ENCODE results near the gene LRP4.
"Not testable (repeated sequence)": the region's sequence is repeated elsewhere in the genome, so short reads cannot be mapped to it uniquely, and the experiment has no call there.

LRP4 gene, protein sequence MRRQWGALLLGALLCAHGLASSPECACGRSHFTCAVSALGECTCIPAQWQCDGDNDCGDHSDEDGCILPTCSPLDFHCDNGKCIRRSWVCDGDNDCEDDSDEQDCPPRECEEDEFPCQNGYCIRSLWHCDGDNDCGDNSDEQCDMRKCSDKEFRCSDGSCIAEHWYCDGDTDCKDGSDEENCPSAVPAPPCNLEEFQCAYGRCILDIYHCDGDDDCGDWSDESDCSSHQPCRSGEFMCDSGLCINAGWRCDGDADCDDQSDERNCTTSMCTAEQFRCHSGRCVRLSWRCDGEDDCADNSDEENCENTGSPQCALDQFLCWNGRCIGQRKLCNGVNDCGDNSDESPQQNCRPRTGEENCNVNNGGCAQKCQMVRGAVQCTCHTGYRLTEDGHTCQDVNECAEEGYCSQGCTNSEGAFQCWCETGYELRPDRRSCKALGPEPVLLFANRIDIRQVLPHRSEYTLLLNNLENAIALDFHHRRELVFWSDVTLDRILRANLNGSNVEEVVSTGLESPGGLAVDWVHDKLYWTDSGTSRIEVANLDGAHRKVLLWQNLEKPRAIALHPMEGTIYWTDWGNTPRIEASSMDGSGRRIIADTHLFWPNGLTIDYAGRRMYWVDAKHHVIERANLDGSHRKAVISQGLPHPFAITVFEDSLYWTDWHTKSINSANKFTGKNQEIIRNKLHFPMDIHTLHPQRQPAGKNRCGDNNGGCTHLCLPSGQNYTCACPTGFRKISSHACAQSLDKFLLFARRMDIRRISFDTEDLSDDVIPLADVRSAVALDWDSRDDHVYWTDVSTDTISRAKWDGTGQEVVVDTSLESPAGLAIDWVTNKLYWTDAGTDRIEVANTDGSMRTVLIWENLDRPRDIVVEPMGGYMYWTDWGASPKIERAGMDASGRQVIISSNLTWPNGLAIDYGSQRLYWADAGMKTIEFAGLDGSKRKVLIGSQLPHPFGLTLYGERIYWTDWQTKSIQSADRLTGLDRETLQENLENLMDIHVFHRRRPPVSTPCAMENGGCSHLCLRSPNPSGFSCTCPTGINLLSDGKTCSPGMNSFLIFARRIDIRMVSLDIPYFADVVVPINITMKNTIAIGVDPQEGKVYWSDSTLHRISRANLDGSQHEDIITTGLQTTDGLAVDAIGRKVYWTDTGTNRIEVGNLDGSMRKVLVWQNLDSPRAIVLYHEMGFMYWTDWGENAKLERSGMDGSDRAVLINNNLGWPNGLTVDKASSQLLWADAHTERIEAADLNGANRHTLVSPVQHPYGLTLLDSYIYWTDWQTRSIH (N-terminal part only)

DNA sequence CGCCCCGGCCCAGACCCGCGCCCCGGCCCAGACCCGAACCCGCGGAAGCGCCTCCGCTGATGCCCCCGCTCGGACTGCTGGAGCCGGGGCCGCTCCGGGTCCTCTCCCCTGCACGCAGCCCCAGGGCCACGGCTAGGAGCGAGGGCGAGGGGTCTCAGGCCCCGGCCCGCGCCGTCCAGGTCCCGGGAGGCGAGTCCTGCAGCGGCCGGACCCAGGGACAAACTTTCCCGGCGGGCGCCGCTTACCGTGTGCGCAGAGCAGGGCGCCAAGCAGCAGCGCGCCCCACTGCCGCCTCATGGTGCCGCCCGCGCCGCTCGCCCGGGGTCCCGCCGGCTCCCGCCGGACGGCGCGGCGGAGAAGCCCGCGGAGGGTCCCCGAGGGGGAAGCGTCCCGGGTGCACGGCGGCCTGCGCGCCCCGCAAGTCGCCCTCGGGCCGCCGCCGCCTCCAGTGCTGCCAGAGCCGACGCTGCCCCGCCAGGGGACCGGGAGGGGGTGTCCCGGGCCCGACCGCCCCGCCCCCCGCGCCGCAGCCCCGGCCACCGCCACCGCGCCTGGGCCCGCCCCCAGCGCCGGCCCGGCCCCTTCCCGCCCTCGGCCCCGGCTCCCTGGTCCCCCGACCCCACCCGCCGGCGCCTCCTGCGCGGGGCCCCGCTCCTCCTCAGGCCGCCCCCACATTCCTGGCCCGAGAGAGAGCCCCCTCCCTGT, at the start of gene LRP4:
LRP4 (minus strand) TSS at position 468 of the 705 bp plus-strand sequence; CDS start at position 297, 171 bp downstream.
- no peak for DNase-seq (ENCODE audit: low read depth)

DNA sequence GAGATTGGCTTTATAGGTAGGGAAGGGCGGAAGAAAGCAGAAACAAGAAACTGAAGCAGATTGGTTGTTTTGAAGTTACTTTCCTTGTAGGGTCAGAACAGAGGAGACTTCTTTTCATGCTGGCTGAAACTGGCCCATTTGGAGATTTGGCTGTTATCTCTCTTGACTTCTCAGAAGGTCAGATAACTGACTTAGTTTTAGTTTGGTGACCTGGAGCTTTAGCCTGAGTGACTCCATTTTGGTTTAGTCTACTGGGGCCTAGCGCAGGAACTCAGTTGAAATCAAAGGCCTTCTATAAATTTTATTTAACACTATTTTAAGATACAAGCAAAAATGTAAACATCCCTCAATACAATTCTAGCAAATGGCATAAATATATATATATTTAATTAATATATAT, 49.6 kb upstream of the LRP4 start:
- no peak for DNase-seq (ENCODE audit: low read depth)

DNA sequence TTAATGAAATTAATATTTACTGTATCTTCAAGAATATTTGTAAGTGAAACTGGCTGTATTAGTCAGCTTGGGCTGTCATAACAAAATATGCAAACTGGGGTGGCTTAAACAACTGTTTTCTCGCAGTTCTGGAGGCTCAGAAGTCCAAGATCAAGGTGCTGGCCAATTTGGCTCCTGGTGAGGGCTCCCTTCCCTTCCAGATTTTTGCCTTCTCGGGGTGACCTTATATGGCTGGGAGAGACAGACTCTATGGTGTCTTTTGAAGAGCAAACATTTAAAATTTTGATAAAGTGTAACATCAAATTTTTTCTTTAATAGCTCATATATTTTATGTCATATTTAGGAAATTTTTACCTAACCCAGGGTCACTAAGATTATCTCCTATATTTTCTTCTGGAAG, 48.4 kb upstream of the LRP4 start:
- no peak for DNase-seq (ENCODE audit: low read depth)

DNA sequence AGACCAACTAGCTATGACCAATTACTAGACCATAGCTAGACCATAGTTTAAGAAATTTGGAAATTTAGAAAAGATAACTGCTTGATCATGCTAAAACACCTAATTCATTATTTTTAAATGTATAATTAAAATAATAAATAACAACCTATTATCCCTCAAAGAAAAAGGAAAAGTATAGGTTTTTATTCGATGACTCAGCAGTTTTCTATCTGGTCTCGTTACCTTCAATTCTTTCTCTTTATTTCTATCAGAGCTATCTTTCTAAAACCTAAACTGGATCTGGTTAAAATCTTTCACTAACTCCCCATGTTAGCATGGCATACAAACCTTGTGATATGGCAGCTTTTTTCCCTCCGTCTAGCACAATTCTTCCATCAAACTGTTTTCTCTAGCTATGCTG, 45.5 kb upstream of the LRP4 start:
- no peak for DNase-seq (ENCODE audit: low read depth)

DNA sequence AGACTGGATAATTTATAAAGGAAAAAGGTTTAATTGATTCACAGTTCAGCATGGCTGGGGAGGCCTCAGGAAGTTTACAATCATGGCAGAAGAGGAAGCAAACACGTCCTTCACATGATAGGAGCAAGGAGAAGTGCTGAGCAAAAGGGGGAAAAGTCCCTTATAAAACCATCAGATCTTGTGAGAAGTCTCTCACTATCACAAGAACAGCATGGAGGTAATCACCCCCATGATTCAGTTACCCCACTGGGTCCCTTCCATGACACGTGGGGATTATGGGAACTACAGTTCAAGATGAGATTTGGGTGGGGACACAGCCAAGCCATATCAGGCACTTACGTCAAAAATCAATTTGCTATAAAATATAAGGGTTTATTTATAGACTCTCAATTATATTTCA, 43.5 kb upstream of the LRP4 start:
- not testable (repeated sequence) for DNase-seq (ENCODE audit: low read depth)

DNA sequence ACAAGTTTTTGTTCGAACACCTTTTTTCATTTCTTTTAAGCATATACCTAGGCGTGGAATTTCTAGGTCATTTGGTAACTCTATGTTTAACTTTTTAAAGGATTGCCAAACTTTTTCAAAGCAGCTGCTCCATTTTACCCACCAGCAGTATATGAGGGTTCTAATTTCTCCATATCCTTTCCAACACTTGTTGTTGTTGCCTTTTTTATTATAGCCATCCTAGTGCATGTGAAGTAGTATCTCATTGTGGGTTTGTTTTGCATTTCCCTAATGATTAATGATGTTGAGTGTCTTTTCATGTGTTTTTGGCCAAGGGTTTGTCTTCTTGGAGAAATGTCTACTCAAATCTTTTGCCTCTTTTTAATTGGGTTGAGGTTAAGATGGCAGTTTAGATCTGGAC, 42.7 kb upstream of the LRP4 start:
- no peak for DNase-seq (ENCODE audit: low read depth)

DNA sequence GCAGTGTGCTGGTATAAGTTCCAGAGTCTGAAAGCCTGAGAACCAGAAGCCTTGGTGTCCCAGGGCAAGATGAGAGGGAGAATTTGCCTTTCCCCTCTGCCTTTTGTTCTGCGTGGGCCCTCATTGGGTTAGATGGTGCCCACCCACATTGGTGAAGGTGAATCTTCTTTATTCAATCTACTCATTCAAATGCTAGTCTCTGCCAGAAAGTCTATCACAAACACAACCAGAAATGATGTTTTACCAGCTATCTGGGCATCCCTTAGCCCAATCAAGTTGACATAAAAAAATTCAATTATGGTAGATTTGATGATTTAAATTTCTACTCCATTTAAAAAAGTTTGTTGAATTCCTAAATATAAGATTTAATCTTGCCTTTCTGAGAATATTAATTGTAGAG, 40.4 kb upstream of the LRP4 start:
- DNase-seq (ENCODE audit: low read depth), result no peak

DNA sequence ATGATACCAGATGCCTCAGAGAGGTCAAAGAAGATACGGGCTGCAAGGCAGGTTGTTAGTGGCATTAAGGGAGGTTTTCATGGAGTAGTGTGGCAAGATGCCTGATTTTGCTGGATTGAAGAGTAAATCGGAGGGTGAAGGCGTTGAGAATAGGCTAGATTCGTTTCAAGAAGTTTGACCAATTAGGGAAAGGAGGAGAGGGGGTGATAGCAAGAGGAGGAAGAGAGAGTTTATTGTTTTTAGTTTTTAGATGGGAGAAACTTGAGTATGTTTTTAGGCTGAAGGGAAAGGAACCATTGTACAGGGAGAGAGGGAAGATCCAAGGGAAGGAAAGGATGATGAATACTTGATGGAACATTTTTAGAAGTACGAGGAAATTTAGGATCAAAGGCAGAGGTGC, 34.7 kb upstream of the LRP4 start:
- no peak for DNase-seq (ENCODE audit: low read depth)

DNA sequence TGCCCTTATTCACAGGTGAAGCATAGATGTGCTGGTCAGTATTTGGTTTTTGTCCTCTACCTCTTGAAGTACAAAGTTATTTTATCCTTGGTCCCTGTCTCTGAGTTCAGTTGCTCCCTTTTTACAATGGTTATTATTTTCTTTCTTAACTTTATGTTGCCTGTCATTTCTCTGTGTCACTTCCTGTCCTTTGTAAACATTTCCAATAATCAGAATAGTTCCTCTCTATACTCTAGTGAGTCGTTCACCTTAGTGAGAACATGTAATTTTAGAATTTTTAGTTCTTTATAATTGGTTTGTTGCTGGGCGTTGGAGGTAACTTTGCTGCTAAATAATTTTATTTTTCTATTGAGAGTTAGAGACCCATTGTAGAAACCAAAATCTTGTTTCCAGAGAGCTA, 34.2 kb upstream of the LRP4 start:
- DNase-seq (ENCODE audit: low read depth), result no peak

DNA sequence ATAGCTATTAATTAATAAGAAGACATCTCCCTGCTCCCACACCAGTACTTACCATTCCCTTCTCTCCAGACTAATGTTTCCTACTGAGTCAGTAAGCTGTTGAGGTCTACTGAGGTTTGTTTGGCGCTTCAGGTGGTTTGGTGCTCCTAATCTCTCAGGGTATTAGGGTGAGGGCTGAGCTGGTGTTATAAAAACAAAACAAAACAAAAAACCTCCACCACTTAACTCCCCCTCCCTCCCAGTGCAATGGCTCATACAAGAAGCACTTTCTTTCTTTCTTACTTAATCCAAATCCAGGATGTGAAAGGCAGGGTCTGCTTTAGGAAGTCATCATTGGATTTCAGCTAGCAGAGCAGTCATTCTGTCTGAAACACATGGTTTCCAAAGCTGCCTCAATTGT, 33.5 kb upstream of the LRP4 start:
- DNase-seq (ENCODE audit: low read depth), result no peak

DNA sequence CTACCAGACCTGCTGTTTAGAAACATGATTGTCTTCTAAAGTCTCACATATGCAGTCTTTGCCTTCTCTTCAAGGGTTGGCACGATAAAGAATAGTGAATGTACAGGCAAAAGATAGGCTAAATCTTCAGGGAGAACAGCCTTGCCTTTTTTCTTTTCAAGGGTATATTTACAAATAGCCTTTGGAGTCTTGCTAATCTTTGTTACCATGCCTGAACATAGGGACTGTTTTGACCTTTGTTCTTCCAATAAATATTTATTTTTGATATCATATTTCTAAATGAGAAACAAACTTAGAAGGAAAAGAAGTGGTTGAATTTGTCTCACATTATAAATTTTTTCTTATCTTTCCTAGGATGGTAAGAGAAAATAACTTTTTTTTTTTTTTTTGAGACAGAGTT, 30.9 kb upstream of the LRP4 start:
- DNase-seq (ENCODE audit: low read depth), result no peak

DNA sequence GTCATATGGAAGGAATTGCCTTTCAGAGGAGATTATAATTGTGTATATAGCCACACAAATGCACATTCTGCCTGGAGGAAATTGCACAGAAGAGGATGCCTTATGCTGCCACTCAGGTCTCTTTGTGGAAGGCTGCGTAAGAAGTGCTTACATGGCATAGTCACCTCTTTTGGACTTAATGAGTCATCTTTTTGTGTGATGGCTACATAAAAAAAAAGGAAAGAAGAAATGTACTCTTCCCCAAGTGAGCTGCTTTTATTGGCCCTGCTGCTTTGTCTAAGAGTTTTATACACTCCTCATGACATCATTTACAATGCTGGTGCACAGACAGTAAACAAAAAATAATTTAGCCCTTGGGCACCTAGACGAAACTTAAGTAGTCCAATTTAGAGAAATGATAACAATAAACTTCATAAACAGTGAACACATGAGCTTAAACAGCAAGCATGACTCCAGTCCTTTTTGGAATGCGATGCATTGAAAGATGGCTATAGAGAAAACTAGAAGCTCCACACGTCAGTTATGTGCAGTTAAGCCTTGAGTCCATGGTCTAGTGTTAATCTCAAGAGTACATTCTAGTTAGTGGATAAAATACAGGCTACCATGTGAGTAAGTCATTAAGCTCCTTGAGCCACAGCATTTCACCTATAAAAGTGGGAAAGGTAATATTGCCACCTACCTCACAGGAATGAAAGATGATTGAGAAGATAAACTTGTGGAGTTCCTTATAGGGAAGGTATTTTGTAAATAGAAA, 30.2 kb upstream of the LRP4 start:
- peak; percentile 21 for DNase-seq (ENCODE audit: low read depth)

DNA sequence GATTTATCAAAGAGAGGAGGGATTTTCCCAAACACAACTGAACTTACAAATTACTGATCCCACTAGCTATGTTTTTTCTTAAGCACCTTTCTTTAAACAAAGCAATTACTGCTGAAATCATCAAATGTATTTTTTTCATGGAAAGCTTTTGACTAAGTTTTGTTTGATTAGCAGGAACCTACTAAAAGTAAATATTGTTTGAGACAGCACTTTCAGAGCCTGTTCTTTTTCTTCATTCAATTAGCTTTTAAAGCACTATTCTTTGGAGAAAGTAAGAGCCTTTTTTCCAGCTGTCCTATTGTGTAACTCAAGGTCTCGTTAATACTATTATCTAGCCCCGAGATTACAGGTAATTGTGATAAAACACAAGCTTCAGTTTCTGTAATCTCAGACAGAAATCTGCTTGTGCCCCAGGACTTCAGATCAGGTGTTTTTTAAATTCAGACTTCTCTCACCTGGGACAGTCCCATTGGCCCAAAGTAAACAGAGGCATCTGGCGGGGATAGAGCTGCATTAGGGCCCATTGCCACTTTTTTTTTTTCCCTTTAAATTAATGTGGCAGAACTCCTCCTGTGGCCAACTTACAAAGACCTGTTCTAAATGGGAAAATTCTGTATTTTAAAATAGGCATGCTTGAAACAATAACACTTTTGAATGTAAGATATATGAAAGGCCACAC, 29.2 kb upstream of the LRP4 start:
- no peak for DNase-seq (ENCODE audit: low read depth)

DNA sequence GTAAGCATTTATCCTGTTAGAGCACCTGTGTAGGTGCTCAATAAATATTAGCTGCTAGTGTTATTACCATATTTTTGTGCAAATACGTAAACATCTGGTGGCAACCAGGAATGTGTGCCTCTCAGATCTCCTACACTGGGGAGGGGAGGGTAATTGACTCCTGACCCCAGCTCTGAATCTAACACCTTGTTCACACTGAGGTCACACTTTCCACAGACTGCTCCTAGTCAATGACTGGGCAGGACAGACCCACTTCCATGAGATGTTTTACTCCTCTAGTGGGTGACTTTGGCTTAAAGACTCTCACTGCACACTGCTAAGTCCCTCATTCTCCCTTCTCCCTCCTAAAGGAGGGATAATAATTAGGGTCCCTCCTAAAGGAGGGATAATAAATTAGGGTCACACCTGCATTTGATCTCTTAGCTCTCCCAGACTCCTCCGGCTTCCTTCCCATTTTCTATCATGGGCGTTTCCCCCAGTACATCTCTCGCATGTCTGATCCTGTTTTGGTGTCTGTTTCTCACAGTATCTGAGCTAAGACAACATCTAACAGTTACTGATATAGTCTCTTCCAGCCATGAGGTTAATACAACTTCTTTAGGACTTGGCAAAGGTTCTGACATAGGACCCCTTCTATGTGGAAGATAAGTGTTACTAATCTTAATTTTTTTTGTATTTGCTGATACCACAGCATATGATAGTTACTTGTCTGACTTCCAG, 26.2 kb upstream of the LRP4 start:
- DNase-seq (ENCODE audit: low read depth), result no peak

DNA sequence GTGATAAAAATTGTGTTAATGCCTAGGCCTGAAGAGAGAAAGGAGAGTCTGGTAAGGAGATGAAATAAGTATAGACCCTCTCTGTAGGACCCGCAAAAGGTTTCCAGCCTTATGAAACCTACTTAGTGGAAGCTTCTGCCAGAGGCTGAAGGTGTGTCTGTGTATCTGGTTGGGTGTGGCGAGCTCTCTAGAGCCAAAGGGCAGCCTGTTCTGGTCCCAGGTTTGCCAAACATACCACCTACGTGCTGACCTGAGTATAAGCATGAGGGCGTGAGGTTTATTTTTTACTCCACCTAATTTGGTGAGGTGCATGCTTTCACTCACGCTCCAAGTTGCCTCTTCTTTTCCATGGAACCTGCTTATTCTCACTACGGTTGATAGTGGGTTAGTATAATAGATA, 23.8 kb upstream of the LRP4 start:
- DNase-seq (ENCODE audit: low read depth), result no peak

DNA sequence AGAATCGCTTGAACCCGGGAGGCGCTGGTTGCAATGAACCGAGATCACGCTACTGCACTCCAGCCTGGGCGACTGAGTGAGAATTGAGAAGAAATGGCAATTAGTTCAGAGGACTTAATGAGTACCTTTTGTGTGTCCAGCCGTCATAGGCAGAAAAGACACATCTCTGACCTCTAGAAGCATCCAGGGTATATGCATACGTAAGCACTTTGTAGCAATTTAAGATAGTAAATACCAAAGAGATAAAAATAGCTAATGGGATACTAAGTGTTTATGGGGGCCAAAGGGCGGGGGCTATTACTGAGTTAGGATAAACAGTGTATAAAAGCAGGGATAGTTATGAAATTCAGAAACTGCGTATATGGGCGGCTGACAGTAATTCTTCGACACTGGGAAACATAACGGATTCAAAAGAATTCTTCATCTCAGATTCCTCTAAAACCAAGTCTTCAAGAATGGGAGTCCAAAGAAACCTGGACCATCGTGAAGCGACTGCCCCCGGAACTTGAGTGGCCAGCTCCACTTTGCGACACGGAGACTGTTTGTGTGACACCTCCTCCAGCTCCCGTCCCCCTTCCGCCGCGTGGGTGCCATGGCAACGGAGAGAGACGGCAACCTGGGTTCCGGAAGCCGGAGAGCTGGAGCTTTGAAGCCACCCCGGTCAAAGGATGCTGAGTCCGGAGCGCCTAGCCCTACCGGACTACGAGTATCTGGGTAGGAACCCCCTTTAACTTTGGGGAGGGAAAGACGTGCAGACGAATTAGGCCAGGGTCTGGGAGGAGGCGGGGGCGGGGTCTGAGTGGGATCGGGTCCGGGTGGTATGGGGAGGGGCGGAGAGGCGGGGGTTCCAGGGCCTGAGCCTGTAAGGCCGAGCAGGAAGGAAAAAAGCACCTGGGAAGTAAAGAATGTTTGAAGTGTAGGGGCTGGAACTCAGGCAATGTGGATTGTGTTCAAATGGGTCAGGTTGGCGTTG, 18.1 kb upstream of the LRP4 start, which contains the start of gene CSTPP1:
CSTPP1 (plus strand) TSS at position 624 of the 973 bp plus-strand sequence; CDS start at position 669, 45 bp downstream.
- DNase-seq (ENCODE audit: low read depth), result peak; percentile 85

DNA sequence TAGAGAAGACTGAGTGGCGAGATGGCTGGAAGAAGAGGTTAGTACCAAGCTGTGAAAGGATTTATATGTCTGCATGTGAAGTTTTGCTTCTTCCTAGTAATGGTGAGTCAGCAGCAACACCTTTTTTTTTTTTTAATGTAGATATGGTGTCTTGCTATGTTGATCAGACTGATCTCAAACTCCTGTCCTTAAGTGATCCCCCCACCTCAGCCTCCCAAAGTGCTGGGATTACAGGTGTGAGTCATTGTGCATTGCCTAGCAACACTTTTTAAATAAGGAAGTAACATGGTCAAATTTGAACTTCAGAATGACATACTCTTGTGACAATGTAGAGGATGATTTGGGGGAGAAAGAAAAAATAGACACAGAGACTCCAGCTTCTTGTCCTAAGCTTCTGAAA, 11.7 kb upstream of the LRP4 start:
- no peak for DNase-seq (ENCODE audit: low read depth)

DNA sequence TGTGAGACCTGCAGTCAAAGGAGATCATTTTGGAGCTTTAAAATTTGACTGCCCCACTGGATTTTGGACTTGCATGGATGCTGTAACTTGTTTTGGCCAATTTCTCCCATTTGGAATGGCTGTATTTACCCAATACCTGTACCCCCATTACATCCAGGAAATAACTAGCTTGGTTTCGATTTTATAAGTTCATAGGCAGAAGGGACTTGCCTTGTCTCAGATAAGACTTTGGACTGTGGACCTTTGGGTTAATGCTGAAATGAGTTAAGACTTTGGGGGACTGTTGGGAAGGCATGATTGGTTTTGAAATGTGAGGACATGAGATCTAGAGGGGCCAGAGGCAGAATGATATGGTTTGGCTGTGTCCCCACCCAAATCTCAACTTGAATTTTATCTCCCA, 10.4 kb upstream of the LRP4 start:
- not testable (repeated sequence) for DNase-seq (ENCODE audit: low read depth)
